HUES6 (cell line): ENCODE measurements around the gene PRRC2A.

Source experiments
- H3K27ac ChIP-seq: 2 replicates; pipeline ENCODE4 v1.7.0; 2013; ENCODE audit warnings: low read depth, mild to moderate bottlenecking, low read length, inconsistent platforms
- H3K27me3 ChIP-seq: 2 replicates; pipeline ENCODE4 v1.6.1; 2013; ENCODE audit warnings: low read length; ENCODE audit not compliant: control insufficient read depth, insufficient read depth
- H3K36me3 ChIP-seq: 2 replicates; pipeline ENCODE4 v1.6.1; 2013; ENCODE audit warnings: low read length; ENCODE audit not compliant: control insufficient read depth, insufficient read depth
- H3K4me1 ChIP-seq: 2 replicates; pipeline ENCODE4 v1.6.1; 2013; ENCODE audit warnings: low read length; ENCODE audit not compliant: control insufficient read depth, insufficient read depth
- H3K4me3 ChIP-seq: 2 replicates; pipeline ENCODE4 v1.5.1; 2013; ENCODE audit warnings: low read depth, low read length
- H3K9ac ChIP-seq: one replicate; pipeline ENCODE4 v1.6.1; 2013; ENCODE audit warnings: mild to moderate bottlenecking, low read length
- H3K9me3 ChIP-seq: 2 replicates; pipeline ENCODE4 v1.6.1; 2013; ENCODE audit warnings: low read depth, low read length; ENCODE audit not compliant: control insufficient read depth, insufficient read depth

The PRRC2A gene

DNA sequence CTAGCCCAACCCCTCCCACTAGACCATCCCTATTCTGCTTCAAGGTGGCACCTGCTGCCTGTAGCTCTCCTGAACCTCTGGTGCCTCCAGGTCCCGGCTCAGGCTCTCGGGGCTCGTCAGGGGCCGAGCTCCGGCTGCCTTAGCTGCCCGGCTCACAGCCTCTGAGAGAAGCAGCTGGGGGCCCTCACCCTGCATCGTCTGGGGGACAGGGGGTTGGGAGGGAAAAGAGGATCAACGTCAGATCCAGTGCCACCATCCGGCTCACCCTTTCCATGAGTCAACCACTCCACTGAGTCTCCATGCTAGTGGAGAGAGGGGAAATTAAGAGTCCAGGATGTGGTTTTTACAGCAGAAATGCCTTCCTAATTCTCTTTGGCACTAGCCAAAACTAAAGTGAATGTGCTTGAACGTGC lies 18.9 kb downstream of the PRRC2A start:
- Histone ChIP-seq H3K4me3 (no peak overlapping the region), H3K9me3 (no peaks in the 10 kb centered on the region), H3K27me3 (no peaks in the 10 kb centered on the region), H3K9ac (no peak overlapping the region), H3K36me3 (peaks cover 94% of the 10 kb centered on the region), H3K27ac (no peak overlapping the region), H3K4me1 (no peaks in the 10 kb centered on the region)

DNA sequence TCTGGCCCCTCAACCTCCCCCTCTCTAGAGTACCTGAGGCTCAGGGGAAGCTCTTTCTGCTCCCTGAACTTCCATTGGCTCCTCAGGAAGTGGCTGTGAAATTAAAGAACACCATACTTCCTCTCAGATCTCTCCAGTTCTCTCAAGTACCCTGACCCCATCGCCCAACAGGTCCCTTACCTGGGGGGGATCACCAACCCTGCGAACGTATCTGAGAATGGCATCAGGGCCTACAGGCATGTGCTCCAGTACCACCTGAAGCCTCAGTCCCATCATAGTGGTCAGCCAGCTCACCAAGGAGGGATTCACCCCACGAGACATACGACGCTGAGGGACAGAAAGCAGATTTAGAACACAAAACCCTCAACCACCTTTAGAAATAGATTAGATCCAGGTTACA lies 20.1 kb downstream of the PRRC2A start:
- Histone ChIP-seq H3K4me1 (no peaks in the 10 kb centered on the region), H3K27ac (no peak overlapping the region), H3K27me3 (no peaks in the 10 kb centered on the region), H3K9ac (no peak overlapping the region), H3K36me3 (peaks cover 94% of the 10 kb centered on the region), H3K4me3 (no peak overlapping the region), H3K9me3 (no peaks in the 10 kb centered on the region)

DNA sequence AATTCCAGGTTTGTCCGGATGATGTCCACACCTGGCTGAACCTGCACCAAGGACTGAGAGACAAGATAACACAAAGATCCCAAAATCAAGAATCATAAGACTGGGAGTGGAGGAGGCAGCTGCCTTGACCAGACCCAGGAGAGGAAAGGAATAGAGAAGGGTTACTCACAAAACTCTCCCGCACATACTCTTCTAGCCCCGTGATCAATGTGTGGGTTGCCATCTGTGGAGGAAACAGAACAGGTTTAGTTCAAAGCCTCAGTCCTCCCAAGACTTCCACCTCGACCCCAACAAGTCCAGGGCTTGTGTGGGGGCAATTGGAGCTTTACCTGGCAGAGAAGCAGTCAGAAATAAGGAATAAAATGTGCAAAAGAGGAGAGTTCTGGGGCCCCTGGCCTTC lies 20.9 kb downstream of the PRRC2A start:
- no peak overlapping the region for H3K4me3 ChIP-seq
- no peaks in the 10 kb centered on the region for H3K9me3 ChIP-seq
- H3K9ac ChIP-seq, result no peak overlapping the region
- no peaks in the 10 kb centered on the region for H3K4me1 ChIP-seq
- H3K27ac ChIP-seq, result no peak overlapping the region
- H3K36me3 ChIP-seq, result peaks cover 94% of the 10 kb centered on the region
- H3K27me3 ChIP-seq, result no peaks in the 10 kb centered on the region

DNA sequence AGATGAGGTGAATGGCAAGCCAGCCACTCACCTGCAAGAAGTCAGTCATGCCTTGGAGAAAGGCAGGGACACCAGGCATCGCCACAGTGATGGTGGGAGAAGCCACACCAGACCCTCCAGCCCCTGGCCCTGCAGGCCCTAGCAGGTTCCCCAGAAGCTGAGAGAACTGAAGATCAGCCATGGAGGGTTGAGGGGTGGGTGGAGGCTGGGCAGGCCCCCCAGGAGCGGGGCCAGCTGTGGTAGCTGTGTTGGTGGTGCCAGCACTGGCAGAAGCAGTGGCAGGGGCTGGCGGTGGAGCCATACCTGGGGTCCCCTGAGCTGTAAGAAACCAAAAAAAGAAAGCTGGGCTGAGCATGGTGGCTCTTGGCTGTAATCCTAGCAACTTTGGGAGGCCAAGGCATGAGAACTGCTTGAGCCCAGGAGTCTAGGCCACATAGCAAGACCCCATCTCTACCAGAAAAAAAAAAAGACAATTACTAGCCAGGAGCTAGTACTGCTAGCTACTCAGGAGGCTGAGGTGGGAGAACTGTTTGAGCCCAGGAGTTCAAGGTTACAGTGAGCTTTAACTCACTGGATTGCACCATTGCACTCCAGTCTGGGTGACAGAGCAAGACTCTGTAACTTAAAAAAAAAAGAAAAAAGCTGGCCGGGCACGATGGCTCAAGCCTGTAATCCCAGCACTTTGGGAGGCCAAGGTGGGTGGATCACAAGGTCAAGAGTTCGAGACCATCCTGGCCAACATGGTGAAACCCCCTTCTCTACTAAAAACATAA lies 22.5 kb downstream of the PRRC2A start:
- Histone ChIP-seq H3K9ac (no peak overlapping the region), H3K27me3 (no peaks in the 10 kb centered on the region), H3K4me1 (no peaks in the 10 kb centered on the region), H3K4me3 (no peak overlapping the region), H3K9me3 (no peaks in the 10 kb centered on the region), H3K27ac (no peak overlapping the region), H3K36me3 (peaks cover 91% of the 10 kb centered on the region)

DNA sequence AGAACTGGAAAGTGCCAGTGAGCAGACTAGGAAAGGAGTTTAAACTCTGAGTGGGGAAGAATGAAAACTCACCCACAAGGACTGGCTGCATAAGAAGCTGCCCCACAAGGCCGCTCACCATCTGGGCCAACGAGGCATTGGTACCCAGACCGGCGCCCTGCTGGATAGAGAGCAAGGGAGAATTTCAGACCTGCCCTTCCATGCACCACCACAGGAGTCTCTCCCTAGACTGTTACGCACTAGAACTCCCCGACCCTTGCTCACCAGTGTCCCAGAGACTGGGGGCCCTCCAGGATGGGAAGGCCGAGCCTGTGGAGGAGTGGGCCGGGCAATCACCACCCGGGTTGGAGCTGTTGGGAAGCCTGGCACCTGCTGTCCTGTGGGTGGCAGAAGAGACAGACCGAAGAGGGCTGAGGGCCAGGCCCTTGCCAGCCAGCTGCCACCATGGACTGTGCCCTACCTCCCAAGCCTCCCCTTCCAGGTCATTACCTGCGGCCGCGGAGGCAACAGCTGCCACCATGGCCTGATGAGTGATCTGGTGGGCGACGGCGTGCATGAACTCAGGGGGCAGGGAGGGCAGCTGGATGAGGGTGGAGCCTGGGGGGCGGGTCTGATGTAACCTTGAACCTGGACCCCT lies 23.4 kb downstream of the PRRC2A start:
- Histone ChIP-seq H3K4me3 (no peak overlapping the region), H3K27ac (no peak overlapping the region), H3K9me3 (no peaks in the 10 kb centered on the region), H3K36me3 (peaks cover 94% of the 10 kb centered on the region), H3K27me3 (no peaks in the 10 kb centered on the region), H3K4me1 (no peaks in the 10 kb centered on the region), H3K9ac (no peak overlapping the region)

DNA sequence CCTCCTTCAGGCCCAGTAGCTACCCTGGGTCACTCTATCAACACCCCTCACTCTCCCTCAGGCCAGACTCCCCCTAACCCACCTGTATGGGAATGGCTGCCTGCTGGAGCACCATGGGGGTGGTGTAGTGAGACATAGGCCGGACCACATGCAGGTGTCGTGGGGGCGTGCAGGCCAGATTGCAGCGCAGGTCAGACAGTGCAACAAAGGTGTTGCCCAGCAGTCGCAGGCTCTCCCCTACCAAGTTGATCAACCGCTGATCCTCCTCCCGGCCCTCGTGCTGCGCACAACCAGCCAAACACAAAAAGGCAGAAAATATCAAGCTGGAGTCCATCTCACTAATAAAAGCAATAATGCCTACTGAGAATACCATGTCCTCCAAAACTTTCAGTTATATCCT lies 24.8 kb downstream of the PRRC2A start:
- no peaks in the 10 kb centered on the region for H3K9me3 ChIP-seq
- no peaks in the 10 kb centered on the region for H3K27me3 ChIP-seq
- no peak overlapping the region for H3K9ac ChIP-seq
- H3K27ac ChIP-seq, result no peak overlapping the region
- no peak overlapping the region for H3K4me3 ChIP-seq
- peaks cover 92% of the 10 kb centered on the region for H3K36me3 ChIP-seq
- no peaks in the 10 kb centered on the region for H3K4me1 ChIP-seq

DNA sequence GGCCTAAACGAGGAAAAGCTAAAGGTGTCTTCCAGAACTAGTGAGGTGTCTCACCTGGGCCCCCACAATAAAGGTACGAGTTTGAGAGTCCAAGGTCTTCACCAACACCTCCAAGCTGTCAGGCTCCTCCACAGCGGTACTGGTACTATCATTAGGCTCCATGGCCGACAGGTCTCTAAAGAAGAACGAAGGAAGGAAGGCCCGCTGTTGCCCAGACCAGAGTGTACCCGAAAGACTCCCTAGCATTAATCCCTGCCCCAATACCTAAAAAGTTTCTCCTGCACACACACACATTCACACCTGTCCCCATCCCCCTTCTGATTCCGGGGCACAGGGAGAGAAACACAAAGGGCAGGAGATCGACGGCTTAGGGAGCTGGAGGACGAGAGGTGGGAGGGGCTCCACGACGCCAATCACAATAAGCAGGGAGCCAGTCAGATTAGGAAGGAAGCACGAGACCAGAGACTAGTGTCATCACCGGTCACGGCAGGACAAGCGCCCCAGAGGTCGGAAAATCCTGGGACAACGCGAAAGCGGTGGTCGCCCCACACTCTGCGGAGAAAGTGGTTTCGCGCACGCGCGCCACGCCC lies 31.2 kb downstream of the PRRC2A start:
- peak overlapping the region; percentile 85 for H3K4me3 ChIP-seq
- H3K27me3 ChIP-seq, result no peaks in the 10 kb centered on the region
- H3K4me1 ChIP-seq, result no peaks in the 10 kb centered on the region
- no peak overlapping the region for H3K27ac ChIP-seq
- H3K9me3 ChIP-seq, result no peaks in the 10 kb centered on the region
- peaks cover 38% of the 10 kb centered on the region for H3K36me3 ChIP-seq
- H3K9ac ChIP-seq, result peak overlapping the region; percentile 98

DNA sequence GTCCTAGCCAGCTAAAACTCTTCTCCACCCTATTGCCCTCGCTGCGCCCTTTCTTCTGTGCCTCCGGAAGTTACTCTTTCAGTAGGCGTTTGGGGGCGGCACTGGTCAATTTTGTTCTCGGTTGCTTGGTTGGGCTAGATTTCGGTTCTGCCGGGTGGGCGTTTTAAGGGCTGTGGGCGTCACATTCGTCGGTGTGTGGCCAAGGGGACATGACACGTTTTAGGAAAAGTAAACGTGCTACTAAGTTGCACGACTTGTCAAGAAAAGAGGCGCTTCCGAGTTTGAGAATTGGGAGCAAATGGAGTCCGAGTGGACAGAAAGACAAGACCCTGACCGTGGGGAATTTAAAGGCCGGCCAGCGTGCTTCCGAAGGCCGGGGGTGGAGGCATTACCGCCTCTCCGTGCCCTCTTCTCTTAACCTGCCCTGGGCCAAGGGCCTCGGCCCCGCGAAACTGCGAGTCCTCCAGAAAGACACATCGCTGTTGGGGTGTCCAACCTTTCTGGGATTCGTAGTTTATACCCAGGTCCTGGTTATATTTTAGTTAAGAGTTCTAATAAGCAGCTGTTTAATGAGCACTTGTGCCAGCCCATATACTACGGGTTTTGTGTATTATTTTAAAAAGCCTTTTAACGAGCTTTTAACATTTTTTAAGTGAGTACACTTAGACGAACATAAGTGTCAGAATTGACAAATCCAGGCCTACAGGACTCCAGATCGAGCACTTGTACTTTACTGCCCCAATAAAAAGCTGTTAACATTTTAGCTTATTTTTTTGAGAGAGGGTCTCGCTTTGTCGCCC lies 32.6 kb downstream of the PRRC2A start:
- H3K36me3 ChIP-seq, result peaks cover 35% of the 10 kb centered on the region

DNA sequence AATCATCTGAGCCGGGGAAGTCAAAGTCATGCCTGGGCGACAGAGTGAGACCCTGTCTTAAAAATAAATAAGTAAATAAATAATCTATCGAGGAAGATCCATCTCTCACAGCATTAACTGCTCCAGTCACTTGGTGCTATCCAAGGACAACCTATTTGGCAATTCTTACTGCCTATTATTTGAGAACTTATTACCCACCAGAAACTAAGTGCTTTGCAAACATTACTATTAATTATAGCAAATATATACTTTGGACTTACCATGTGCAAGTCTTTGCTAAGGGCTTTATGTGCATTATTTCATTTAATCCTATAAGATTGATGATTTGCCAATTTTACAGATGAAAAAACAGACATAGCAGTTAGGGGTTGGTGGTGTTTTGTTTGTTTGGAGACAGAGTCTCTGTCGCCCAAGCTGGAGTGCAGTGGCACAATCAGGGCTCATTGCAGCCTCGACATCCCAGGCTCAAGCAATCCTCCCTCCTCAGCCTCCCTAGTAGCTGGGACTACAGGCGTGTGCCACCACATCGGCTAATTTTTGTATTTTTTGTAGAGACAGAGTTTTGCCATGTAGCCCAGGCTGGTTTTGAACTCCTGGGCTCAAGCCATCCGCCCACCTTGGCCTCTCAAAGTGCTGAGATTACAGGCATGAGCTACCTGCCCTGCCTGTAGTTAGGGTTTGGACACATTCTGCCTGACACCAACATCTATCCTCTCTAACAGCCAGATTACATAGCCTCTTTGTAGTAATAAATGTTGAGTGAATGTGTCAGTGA lies 34.2 kb downstream of the PRRC2A start:
- H3K27ac ChIP-seq, result no peak overlapping the region
- no peaks in the 10 kb centered on the region for H3K9me3 ChIP-seq
- H3K36me3 ChIP-seq, result peaks cover 18% of the 10 kb centered on the region
- H3K27me3 ChIP-seq, result no peaks in the 10 kb centered on the region
- no peak overlapping the region for H3K4me3 ChIP-seq
- no peak overlapping the region for H3K9ac ChIP-seq
- peaks cover 4% of the 10 kb centered on the region for H3K4me1 ChIP-seq

More for the DNA sequence above, 32.6 kb downstream of the PRRC2A start:
- peak overlapping the region; percentile 85 for H3K4me3 ChIP-seq
- no peaks in the 10 kb centered on the region for H3K4me1 ChIP-seq
- H3K27me3 ChIP-seq, result no peaks in the 10 kb centered on the region
- no peaks in the 10 kb centered on the region for H3K9me3 ChIP-seq
- peak overlapping the region; percentile 98 for H3K9ac ChIP-seq
- H3K27ac ChIP-seq, result peak overlapping the region; percentile 98

DNA sequence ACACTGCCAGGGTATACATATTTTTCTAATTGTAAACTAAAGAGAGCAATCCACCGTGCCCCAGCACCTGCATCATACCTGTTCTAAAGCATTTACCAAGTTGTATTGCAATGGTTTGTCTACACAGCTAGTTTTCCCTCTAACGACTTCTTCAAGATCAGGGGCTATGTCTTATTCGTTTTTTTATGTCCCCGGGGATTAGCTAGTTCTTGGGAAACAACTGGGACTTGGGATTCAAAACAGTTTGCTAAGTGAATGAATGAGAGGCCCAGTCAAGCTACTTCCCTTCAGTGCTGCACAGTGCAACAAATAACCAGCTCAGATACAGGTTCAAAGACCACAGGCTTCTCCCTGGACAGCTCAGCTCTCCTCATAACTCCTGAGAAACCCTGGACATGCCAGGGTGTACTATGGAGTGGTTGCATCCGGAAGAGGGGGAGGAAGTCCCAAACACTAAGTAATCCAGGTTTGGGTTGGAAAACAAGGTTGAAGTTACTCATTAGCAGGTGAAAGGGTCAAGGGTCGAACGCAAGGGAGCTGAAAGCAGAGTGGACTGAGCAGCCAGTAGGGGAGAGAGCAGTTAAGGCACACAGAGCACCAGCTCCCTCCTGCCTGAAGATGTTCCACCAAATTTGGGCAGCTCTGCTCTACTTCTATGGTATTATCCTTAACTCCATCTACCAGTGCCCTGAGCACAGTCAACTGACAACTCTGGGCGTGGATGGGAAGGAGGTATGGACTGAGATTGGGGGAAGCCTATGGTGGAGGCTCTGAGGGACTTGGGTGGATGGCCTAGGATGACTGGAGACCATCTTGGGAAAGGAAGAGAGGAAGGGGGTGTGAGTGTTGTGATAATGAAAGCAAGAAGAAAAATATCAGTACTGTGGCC lies 35.1 kb downstream of the PRRC2A start, which contains the start of gene APOM:
Gene APOM (plus strand): TSS at position 546 of the 889 bp plus-strand sequence. CDS start 73 bp downstream, at position 619.
- Histone ChIP-seq H3K27me3 (no peaks in the 10 kb centered on the region), H3K9me3 (no peaks in the 10 kb centered on the region), H3K9ac (no peak within 1 kb of the TSS), H3K4me3 (no peak within 1 kb of the TSS), H3K4me1 (peaks cover 4% of the 10 kb centered on the region), H3K27ac (no peak within 1 kb of the TSS), H3K36me3 (peaks cover 14% of the 10 kb centered on the region)
